PC-3 (cell line): ENCODE data around the gene DLGAP1. TPM values are rescaled to one million over a fixed set of nuclear protein-coding genes. Genes with fewer than 3 reads are reported as not detected.
A peak's percentile ranks its signal among the peaks of the same experiment; 100 is the strongest.

ENCODE experiments used
- ATAC-seq: fragments of 200-7000 bp; cut with Tn5 transposase; 2 replicates; pipeline ENCODE4 v1.9.1; 2020; ENCODE audit warnings: mild to moderate bottlenecking, moderate library complexity
- BruUV-seq: library from RNA; stranded (reverse); fragments of 400-500 nt; replicated peaks from 2 replicates; lab custom pipeline; 2021; lab: Mats Ljungman, UMichigan
- CTCF ChIA-PET: fragments of 300-600 bp; sonication (Branson Sonifier 250); formaldehyde crosslinking; loops from one replicate; lab custom pipeline; 2022; ENCODE audit warnings: antibody characterized with exemption; lab: Charles Lee
- POLR2A ChIA-PET: fragments of 300-600 bp; sonication (Branson Sonifier 250); formaldehyde crosslinking; loops from one replicate; lab custom pipeline; 2022; ENCODE audit warnings: antibody characterized with exemption; ENCODE audit not compliant: unreplicated experiment; lab: Charles Lee
- DNase-seq: peaks from one replicate; pipeline ENCODE4 v3.0.0-alpha.2; 2015
- H2AFZ ChIP-seq: fragments of 300-600 bp; sonication (generic); 2 replicates; pipeline ENCODE4 v1.6.0; 2016; ENCODE audit warnings: antibody characterized with exemption, low read length
- H3F3A ChIP-seq: fragments of 300-600 bp; sonication (generic); one replicate; pipeline ENCODE4 v1.6.0; 2017; ENCODE audit warnings: antibody characterized with exemption, low read length, control low read depth, mild to moderate bottlenecking; ENCODE audit not compliant: unreplicated experiment
- H3K27ac ChIP-seq: fragments of 300-600 bp; sonication (generic); 2 replicates; pipeline ENCODE4 v1.5.1; 2016; ENCODE audit warnings: mild to moderate bottlenecking, low read length
- H3K27me3 ChIP-seq: fragments of 300-600 bp; sonication (generic); 2 replicates; pipeline ENCODE4 v1.6.1; 2016; ENCODE audit warnings: low read length, mixed read lengths
- H3K36me3 ChIP-seq: fragments of 300-600 bp; sonication (generic); 2 replicates; pipeline ENCODE4 v1.6.1; 2016; ENCODE audit warnings: low read depth, mixed run types, low read length, mixed read lengths
- H3K4me1 ChIP-seq: fragments of 300-600 bp; sonication (generic); 2 replicates; pipeline ENCODE4 v1.5.1; 2016; ENCODE audit warnings: low read length; ENCODE audit not compliant: insufficient read depth
- H3K4me2 ChIP-seq: fragments of 300-600 bp; sonication (generic); 2 replicates; pipeline ENCODE4 v1.6.0; 2016; ENCODE audit warnings: low read length
- H3K4me3 ChIP-seq: fragments of 300-600 bp; sonication (generic); 2 replicates; pipeline ENCODE4 v1.5.1; 2016; ENCODE audit warnings: mild to moderate bottlenecking, low read length, mixed read lengths
- H3K79me2 ChIP-seq: fragments of 300-600 bp; sonication (generic); 2 replicates; pipeline ENCODE4 v1.6.1; 2017; ENCODE audit warnings: low read length, mixed read lengths
- H3K9ac ChIP-seq: fragments of 300-600 bp; sonication (generic); 2 replicates; pipeline ENCODE4 v1.6.0; 2016; ENCODE audit warnings: mild to moderate bottlenecking, low read length
- H3K9me2 ChIP-seq: fragments of 300-600 bp; sonication (generic); replicated peaks from 2 replicates; pipeline ENCODE4 v1.6.1; 2016; ENCODE audit warnings: mixed run types, low read length, mixed read lengths
- H3K9me3 ChIP-seq: fragments of 300-600 bp; sonication (generic); 2 replicates; pipeline ENCODE4 v1.6.1; 2016; ENCODE audit warnings: low read length, mixed read lengths
- H4K20me1 ChIP-seq: fragments of 300-600 bp; sonication (generic); 2 replicates; pipeline ENCODE4 v1.6.1; 2016; ENCODE audit warnings: low read length, mixed read lengths
- CTCF ChIP-seq: fragments of 300-600 bp; sonication (generic); conservative IDR thresholded peaks from 2 replicates; pipeline ENCODE4 v1.5.1; 2017; ENCODE audit warnings: antibody characterized with exemption, low read depth, mild to moderate bottlenecking, low read length
- EZH2 ChIP-seq: fragments of 300-600 bp; sonication (generic); IDR thresholded peaks from one replicate; pipeline ENCODE4 v1.6.1; 2017; ENCODE audit warnings: antibody characterized with exemption, mild to moderate bottlenecking, low read length; ENCODE audit not compliant: unreplicated experiment
- EZH2phosphoT487 ChIP-seq: fragments of 300-600 bp; sonication (generic); IDR thresholded peaks from 2 replicates; pipeline ENCODE4 v1.6.1; 2018; ENCODE audit warnings: mild to moderate bottlenecking, antibody characterized with exemption, low read length, borderline replicate concordance
- intact Hi-C: fragments of 100-400 bp; cut with micrococcal nuclease; formaldehyde crosslinking; loops from 2 replicates; pipeline ENCODE4 v1.9.0; 2023
- total RNA-seq: library from RNA; depleted of rRNA; stranded (reverse); fragments of >200 nt; gene quantifications from 2 replicates; pipeline ENCODE4 v1.2.3, GENCODE V29; 2014

DLGAP1 gene
- total RNA-seq, 1 experiment from 2014 or later, result not detected

GRCh38 chr18:3886575-3887322, 568.4 kb downstream of the DLGAP1 start:
- no peak overlapping the region for H3K27ac ChIP-seq
- no peak overlapping the region for H2AFZ ChIP-seq
- BruUV-seq, result no TSS peak
- H3F3A ChIP-seq, result no peaks in the 10 kb centered on the region
- POLR2A ChIA-PET, result no interaction called here
- peaks cover 11% of the 10 kb centered on the region; the same call in 1 of the 2 replicates for H3K27me3 ChIP-seq
- ATAC-seq (no peak), DNase-seq (no peak)
- H3K9ac ChIP-seq, result no peak overlapping the region
- no peaks in the 10 kb centered on the region for H3K9me3 ChIP-seq
- no peak for TF ChIP-seq EZH2phosphoT487
- no peak for TF ChIP-seq CTCF
- no peak for TF ChIP-seq EZH2
- H3K4me3 ChIP-seq, result no peak overlapping the region
- no peaks in the 10 kb centered on the region for H3K79me2 ChIP-seq
- H4K20me1 ChIP-seq, result no peaks in the 10 kb centered on the region
- intact Hi-C loops, result no loop called here
- H3K36me3 ChIP-seq, result no peaks in the 10 kb centered on the region
- no peaks in the 10 kb centered on the region for H3K4me1 ChIP-seq
- no peak overlapping the region for H3K4me2 ChIP-seq
- CTCF ChIA-PET, result no interaction called here
- H3K9me2 ChIP-seq, result no peaks in the 10 kb centered on the region

- intact Hi-C loops, result no loop called here
- H3K36me3 ChIP-seq, result no peaks in the 10 kb centered on the region
- BruUV-seq, result no TSS peak
- H3K9me3 ChIP-seq, result no peaks in the 10 kb centered on the region
- ATAC-seq (no peak), DNase-seq (peak; percentile 37)
- no peaks in the 10 kb centered on the region for H3F3A ChIP-seq
- H3K27ac ChIP-seq, result no peak overlapping the region
- H3K4me3 ChIP-seq, result no peak overlapping the region
- peaks cover 11% of the 10 kb centered on the region; the same call in 1 of the 2 replicates for H3K27me3 ChIP-seq
- H3K4me2 ChIP-seq, result no peak overlapping the region
- no peaks in the 10 kb centered on the region for H3K9me2 ChIP-seq
- ChIA-PET POLR2A (no interaction called here), CTCF (interaction anchor here (0.6 kb wide), 1 partner anchor 219 kb away, joined by 3 read pairs; no protein-coding TSS in a partner anchor)
- no peak overlapping the region for H3K9ac ChIP-seq
- TF ChIP-seq EZH2 (no peak), CTCF (peak; percentile 51), EZH2phosphoT487 (no peak)
- H2AFZ ChIP-seq, result no peak overlapping the region
- no peaks in the 10 kb centered on the region for H3K79me2 ChIP-seq
- no peaks in the 10 kb centered on the region for H3K4me1 ChIP-seq
- no peaks in the 10 kb centered on the region for H4K20me1 ChIP-seq
These were observed 569.8 kb downstream of the DLGAP1 start for GRCh38 chr18:3885209-3885792.

GRCh38 chr18:3879836-3880120, 575.3 kb downstream of the DLGAP1 start:
- no TSS peak for BruUV-seq
- no peak for TF ChIP-seq CTCF
- no peak for TF ChIP-seq EZH2phosphoT487
- no peak for TF ChIP-seq EZH2
- DNase-seq (no peak), ATAC-seq (no peak)
- Histone ChIP-seq H3K4me2 (no peak overlapping the region), H3K9ac (no peak overlapping the region), H4K20me1 (no peaks in the 10 kb centered on the region), H3K9me3 (no peaks in the 10 kb centered on the region), H3K36me3 (no peaks in the 10 kb centered on the region), H2AFZ (no peak overlapping the region), H3F3A (no peaks in the 10 kb centered on the region), H3K4me3 (no peak overlapping the region), H3K4me1 (no peaks in the 10 kb centered on the region), H3K79me2 (no peaks in the 10 kb centered on the region), H3K27ac (no peak overlapping the region), H3K27me3 (peaks cover 33% of the 10 kb centered on the region), H3K9me2 (no peaks in the 10 kb centered on the region)
- ChIA-PET CTCF (no interaction called here), POLR2A (no interaction called here)
- intact Hi-C loops, result no loop called here
